GM12878 (cell line): ENCODE measurements around the gene INPP1. TPM values are rescaled to one million over a fixed set of nuclear protein-coding genes. Genes with fewer than 3 reads are reported as not detected.

Experiments used
- ATAC-seq: fragments of 200-7000 bp; cut with Tn5 transposase; 3 replicates; pipeline ENCODE4 v1.9.1; 2020; ENCODE audit warnings: mild to moderate bottlenecking, moderate library complexity
- BruUV-seq: library from RNA; stranded (reverse); fragments of 400-500 nt; replicated peaks from 2 replicates; lab custom pipeline; 2021; lab: Mats Ljungman, UMichigan
- CTCF ChIA-PET: fragments of 300-600 bp; sonication (Branson Sonifier 250); formaldehyde crosslinking; extraction: SDS; loops from one replicate; lab custom pipeline; 2021; ENCODE audit warnings: inconsistent platforms; lab: Yijun Ruan, JAX
- POLR2A ChIA-PET: fragments of 350-600 bp; formaldehyde crosslinking; extraction: SDS; loops from one replicate; lab custom pipeline; 2021; ENCODE audit warnings: inconsistent platforms; lab: Charles Lee
- RAD21 ChIA-PET: fragments of 300-600 bp; sonication (Branson Sonifier 250); formaldehyde crosslinking; loops from one replicate; lab custom pipeline; 2023; ENCODE audit warnings: antibody characterized with exemption; ENCODE audit not compliant: unreplicated experiment; lab: Charles Lee
- SMC1A ChIA-PET: fragments of 300-600 bp; sonication (Branson Sonifier 250); formaldehyde crosslinking; loops from one replicate; lab custom pipeline; 2023; ENCODE audit not compliant: unreplicated experiment, uncharacterized antibody; lab: Charles Lee
- DNase-seq: peaks from one replicate; pipeline ENCODE4 v3.0.0-alpha.2; 2011; ENCODE audit warnings: low read depth, low spot score
- FAIRE-seq: peaks from 3 replicates; lab custom pipeline; 2011; peaks lifted over from hg19 to GRCh38; lab: Jason Lieb, UNC
- H2AFZ ChIP-seq: 2 replicates; pipeline ENCODE4 v1.6.0; 2011; ENCODE audit warnings: low read depth, low read length, control low read depth; ENCODE audit not compliant: control insufficient read depth
- H3K27ac ChIP-seq: 2 replicates; pipeline ENCODE4 v1.5.1; 2011; ENCODE audit warnings: control low read depth; ENCODE audit not compliant: control insufficient read depth, insufficient read depth
- H3K27me3 ChIP-seq, 2 experiments: replicated peaks in 1 of 2; 2 replicates each; pipeline versions ENCODE4 v1.6.0 to v1.6.1; 2011; ENCODE audit warnings: low read length in 1 of 2; ENCODE audit not compliant: control insufficient read depth in 2 of 2, insufficient read depth in 2 of 2
- H3K36me3 ChIP-seq, 2 experiments: 2 replicates each; pipeline ENCODE4 v1.5.1; 2011; ENCODE audit warnings: low read length in 1 of 2; ENCODE audit not compliant: control insufficient read depth in 2 of 2, insufficient read depth in 2 of 2
- H3K4me1 ChIP-seq: 2 replicates; pipeline ENCODE4 v1.6.1; 2011; ENCODE audit warnings: mild to moderate bottlenecking, low read length, moderate library complexity, mixed read lengths; ENCODE audit not compliant: control insufficient read depth, insufficient read depth
- H3K4me2 ChIP-seq: 2 replicates; pipeline ENCODE4 v1.6.0; 2011; ENCODE audit warnings: control low read depth; ENCODE audit not compliant: control insufficient read depth, insufficient read depth
- H3K4me3 ChIP-seq: fragments of 200-600 bp; sonication (generic); 2 replicates; pipeline ENCODE4 v1.5.1; 2016
- H3K79me2 ChIP-seq: 2 replicates; pipeline ENCODE4 v1.6.0; 2011; ENCODE audit warnings: low read length; ENCODE audit not compliant: control insufficient read depth, insufficient read depth
- H3K9ac ChIP-seq: 2 replicates; pipeline ENCODE4 v1.8.0; 2011; ENCODE audit warnings: low read length, control low read depth, mixed read lengths; ENCODE audit not compliant: control insufficient read depth, insufficient read depth
- H3K9me3 ChIP-seq: replicated peaks from 3 replicates; pipeline ENCODE4 v1.5.1; 2011; ENCODE audit warnings: mild to moderate bottlenecking, low read length; ENCODE audit not compliant: control insufficient read depth, insufficient read depth
- H4K20me1 ChIP-seq: 2 replicates; pipeline ENCODE4 v1.6.0; 2011; ENCODE audit not compliant: control insufficient read depth, insufficient read depth
- REST ChIP-seq: IDR thresholded peaks from 2 replicates; pipeline ENCODE4 v1.6.1; 2012; ENCODE audit warnings: mild to moderate bottlenecking, low read depth, low read length
- SP1 ChIP-seq: IDR thresholded peaks from one replicate; pipeline ENCODE4 v1.6.1; 2011; ENCODE audit warnings: low read depth, low read length
- WGBS: methylation state at CpG from one replicate; pipeline ENCODE4 v1.1.6; 2016; ENCODE audit warnings: low lambda C conversion rate; ENCODE audit not compliant: insufficient replicate concordance, insufficient coverage; ENCODE audit errors: missing lambda C conversion rate; 5-methylcytosine and 5-hydroxymethylcytosine counted together
- in situ Hi-C: fragments of 300-500 bp; cut with MboI; formaldehyde crosslinking; loops from 9 replicates; pipeline ENCODE4 v1.14.3; 2018; ENCODE audit warnings: mixed read lengths
- intact Hi-C: fragments of 100-400 bp; cut with micrococcal nuclease; formaldehyde crosslinking; loops from one replicate; pipeline ENCODE4 v1.14.2; 2022; ENCODE audit not compliant: unreplicated experiment
- polyA plus RNA-seq, 11 experiments: library from polyadenylated mRNA; depleted of rRNA in 4 of 11; unstranded in 6 of 11; stranded (reverse) in 5 of 11; fragments of >200 nt; fragmentation: Nextera tagmentation in 4 of 11; fragmentation: Illumina TruSeq in 1 of 11; extraction: Ambion mirVana in 4 of 11; extraction: Trizol in 1 of 11; gene quantifications; 1 replicate in 1 of 11; 2 replicates in 10 of 11; pipeline versions ENCODE4 v1.2.1 to v1.2.3, GENCODE V29; 2011 to 2016; ENCODE audit warnings: inconsistent platforms in 2 of 11, missing spikeins in 2 of 11, low read depth in 1 of 11
- total RNA-seq, 4 experiments: library from RNA; depleted of rRNA in 3 of 4; stranded (reverse); fragments of >200 nt in 3 of 4; fragmentation: Illumina TruSeq in 1 of 4; extraction: Trizol in 1 of 4; gene quantifications; 2 replicates each; pipeline versions ENCODE4 v1.2.1 to v1.2.3, GENCODE V29; 2013 to 2021

Gene INPP1
- total and polyA plus RNA-seq, 10 of the 15 experiments (the other 5 are each of a cell fraction or from before 2014, with no cell fraction given), result 3.3 to 17.9 (median 11.1) TPM

- TF ChIP-seq SP1 (no peak), REST (peak; percentile 30; the same call in 1 of the 2 replicates)
- H3K9ac ChIP-seq, result no peak overlapping the region
- H3K27me3 ChIP-seq, result no peaks in the 10 kb centered on the region
- no peak for FAIRE-seq
- RAD21 ChIA-PET, result no interaction called here
- in situ Hi-C loops, result no loop called here
- no peaks in the 10 kb centered on the region for H4K20me1 ChIP-seq
- no peaks in the 10 kb centered on the region for H3K36me3 ChIP-seq
- H3K9me3 ChIP-seq, result no peaks in the 10 kb centered on the region
- no peak overlapping the region for H3K27ac ChIP-seq
- intact Hi-C loops, result no loop called here
- 83% methylated on average over 1 of the region's 1 CpG for WGBS
- SMC1A ChIA-PET, result interaction anchor here (0.6 to 1.4 kb wide), 3 partner anchors 153 to 447 kb away, joined by 3 read pairs; no protein-coding TSS in a partner anchor
- DNase-seq, result no peak
- no peak for ATAC-seq
- peaks cover 5% of the 10 kb centered on the region for H3K79me2 ChIP-seq
- POLR2A ChIA-PET, result no interaction called here
- CTCF ChIA-PET, result interaction anchor here (1.4 kb wide), 1 partner anchor 48 kb away, joined by 3 read pairs; no protein-coding TSS in a partner anchor
- H3K4me1 ChIP-seq, result peaks cover 8% of the 10 kb centered on the region
- no peak overlapping the region for H3K4me3 ChIP-seq
- no peak overlapping the region for H3K4me2 ChIP-seq
- H2AFZ ChIP-seq, result no peak overlapping the region
- no TSS peak for BruUV-seq
Observed at GRCh38 chr2:190362894-190363293, 19.5 kb downstream of the INPP1 start.
